ENCODE data around the gene WDR38.

Gene WDR38

DNA sequence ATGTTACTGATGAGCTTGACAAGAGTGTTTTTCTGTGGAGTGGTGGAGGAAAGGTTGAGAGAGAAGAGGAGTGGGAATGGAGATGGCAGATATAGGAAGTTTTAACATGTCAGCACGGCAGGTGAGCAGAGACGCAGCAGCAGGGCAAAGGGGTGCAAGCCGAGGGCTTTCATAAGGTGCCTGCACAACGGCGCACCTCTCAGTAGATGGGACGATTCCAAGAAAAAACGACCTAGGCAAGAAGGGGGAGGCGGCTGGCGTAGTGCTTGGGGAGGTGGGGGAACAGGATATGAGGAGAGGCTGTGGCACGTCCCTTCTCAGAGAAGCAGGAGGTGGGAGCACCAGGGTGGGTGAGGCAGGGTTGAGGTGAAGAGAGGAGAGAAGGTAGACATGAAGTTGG lies 33.2 kb downstream of the WDR38 start:
- no peak for DNase-seq

DNA sequence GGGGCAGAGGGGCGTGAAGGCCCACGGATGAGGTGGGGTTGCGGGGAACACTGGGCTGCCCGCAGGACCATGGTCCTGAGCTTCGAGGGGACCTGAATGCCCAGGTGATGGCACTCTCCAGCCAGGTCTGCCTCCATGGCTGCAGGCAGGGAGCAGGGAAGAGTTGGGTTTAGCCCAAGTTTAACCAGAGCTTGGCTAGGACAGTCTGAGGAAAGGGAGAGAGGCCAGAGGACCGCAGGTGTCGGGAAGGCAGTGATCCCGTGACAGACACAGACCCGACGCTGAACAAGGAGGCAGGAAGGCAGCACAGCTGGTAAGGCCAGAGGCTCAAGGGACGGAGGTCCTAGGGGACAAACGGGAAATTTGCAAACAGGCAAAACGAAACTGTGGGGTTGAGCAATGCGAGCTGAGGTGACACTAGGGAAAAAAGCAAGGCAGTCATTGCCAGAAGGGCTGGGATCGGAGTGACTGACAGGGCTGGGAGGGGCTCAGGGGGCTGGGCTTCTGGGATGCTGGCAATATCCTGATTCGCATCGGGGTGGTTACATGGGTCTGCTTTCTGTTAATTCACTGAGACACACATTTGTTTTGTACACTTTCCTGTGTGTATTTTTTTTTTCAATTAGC lies 33.7 kb downstream of the WDR38 start:
- DNase-seq, result no peak

DNA sequence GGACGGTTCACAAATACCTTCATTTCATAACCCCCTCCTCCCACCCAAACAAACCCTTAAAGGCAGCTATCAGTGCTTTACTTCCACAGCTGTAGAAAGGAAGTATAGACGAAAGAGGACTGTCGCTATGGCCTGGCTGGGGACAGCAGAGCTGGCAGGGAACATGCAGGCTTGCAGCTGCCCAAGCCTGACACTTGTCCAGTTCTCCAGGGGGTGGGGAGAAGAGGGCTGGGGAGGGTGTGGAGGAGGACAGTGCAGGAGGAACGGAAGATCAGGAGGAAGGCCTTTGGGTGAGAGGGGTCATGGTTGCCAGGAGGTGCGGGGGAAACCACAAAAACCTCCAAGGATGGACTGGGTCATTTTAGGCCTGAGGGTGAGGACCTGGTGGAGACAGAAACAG lies 34.6 kb downstream of the WDR38 start:
- no peak for DNase-seq

DNA sequence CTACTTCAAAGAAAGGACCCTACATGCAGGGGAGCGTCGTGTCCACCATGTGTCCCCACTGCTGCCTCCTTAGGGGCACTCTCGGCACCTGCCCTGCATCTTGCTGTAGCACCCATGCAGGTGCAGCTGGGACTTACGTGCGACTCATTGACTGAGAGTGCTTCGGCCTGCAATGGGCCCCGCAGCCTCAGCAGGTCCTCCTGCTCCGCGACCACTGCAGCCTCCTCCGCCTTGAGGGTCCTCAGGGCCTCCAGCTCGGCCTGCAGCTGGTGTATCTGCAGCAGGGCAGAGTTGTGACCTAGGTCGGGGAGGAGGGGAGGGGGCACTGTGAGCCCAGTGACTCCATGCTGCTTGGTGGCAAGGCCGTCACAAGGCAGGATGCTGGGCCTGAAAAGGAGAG lies 35.7 kb downstream of the WDR38 start:
- DNase-seq, result no peak

DNA sequence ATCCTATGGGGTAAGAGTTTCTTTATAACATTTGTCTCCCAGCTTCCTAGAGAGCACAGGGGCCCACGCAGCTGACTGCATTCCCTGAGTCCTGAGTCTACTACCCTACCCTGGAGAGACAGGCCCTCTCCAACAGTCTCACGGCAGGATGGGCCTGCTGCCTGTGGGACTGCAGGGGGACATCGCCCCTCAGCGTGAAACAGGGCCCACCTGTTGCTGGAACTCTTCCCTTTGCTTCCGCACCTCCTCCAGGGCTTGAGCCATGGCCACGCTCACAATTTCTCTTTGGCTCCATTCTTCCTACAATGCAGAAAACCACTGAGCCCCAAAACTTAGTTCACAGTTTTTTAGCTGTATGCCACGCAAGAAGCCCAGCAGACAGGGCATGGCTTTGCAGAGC lies 36.9 kb downstream of the WDR38 start:
- no peak for DNase-seq

DNA sequence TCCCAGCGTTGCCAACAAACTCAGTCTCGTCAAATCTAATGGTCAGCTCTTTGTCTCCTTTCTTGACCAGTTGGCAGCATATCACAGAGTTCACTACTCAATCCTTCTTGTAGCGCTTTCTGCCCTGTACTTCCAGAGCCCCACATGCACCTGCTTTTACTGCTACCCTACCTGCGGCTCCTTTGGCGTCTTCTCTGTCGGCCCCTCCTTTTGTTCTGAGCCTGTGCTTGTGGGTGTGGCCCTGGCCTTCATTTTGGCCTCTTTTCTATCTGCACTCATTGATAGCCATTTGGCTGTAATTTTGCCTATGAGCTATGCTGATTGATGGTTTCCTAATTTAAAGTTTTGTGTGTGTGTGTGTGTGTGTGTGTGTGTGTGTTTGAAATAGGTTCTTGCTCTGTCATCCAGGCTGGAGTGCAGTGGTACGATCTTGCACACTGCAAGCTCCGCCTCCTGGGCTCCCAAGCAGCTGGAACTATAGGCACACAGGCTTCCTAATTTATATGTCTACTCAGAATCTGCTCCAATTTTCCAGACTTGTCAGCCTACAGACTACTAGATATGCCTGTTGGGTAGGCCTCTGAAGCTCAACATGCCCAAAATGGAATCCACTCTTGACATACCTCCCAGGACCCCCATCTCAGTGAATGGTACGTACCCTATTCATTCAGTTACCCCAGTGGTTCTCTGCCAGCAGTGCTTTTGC lies 40.9 kb downstream of the WDR38 start:
- no peak for DNase-seq

DNA sequence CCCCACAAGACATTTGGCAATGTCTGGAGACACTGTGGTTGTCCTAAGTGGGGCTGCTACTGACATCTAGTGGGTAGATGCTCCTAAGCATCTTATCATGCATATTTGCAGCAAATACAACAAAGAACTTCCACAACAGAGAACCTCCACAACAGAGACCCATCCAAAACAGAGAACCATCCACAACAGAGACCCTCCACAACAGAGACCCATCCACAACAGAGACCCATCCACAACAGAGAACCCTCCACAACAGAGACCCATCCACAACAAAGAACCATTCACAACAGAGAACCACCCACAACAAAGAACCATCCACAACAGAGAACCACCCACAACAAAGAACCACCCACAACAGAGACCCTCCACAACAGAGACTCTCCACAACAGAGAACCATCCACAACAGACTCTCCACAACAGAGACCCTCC lies 41.5 kb downstream of the WDR38 start:
- DNase-seq, result no peak

DNA sequence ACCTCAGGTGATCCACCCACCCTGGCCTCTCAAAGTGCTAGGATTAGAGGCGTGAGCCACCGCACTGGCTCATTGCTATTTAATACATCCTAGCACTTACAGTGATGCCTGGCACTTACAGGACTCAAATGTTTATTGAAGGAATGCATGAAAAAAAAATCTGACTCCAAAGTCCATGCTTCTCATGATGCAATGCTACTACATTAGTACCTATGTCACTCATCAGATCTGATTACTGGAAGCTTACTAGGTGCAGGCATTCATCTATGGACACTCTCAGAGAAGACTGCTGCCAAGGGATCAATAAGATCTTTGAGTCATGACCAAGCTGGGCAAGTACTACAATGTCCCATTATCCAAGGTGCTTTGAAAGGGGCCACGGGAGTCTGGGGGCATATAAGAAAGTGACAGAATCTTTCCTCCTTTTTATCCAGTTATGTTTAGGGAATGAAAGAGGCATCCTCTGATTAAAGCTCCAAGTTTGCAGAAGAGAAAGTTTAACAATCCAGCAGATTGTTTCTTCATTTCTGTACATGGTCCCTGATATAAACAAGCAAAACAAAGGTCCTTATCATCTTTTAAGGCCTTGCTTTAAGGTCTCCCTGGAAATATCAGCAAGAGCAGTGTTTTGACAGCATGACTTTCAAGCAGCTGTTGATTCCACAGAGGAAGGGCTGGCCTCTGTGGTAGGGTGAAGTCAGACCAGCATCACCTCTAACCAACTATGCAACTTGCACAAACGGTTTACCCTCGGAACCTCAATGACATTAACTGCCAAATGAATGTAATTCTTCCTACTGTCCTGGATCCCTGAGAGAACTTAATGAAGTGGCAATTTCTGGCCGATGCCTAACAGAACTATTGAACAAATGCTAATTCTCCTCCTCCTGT lies 44.6 kb downstream of the WDR38 start:
- DNase-seq, result no peak

DNA sequence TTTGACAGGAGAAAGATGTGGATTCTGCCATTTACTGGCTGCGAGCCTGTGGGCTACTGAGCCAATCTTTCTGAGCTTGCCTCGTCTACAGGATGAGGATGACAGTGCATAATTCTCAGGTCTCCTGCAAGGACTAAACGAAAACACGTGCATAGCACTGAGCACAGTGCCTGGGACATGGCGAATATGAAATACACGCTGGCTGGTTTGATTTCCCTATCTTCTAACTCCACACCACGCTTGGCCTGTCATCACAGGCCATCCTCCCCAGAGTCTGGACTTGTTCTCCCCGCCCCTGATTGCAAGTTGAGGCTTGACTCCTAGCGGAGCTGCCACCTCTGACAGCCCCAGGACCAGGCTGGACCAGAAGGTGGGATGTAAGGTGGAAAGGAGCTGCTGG lies 46.6 kb downstream of the WDR38 start:
- DNase-seq, result no peak

DNA sequence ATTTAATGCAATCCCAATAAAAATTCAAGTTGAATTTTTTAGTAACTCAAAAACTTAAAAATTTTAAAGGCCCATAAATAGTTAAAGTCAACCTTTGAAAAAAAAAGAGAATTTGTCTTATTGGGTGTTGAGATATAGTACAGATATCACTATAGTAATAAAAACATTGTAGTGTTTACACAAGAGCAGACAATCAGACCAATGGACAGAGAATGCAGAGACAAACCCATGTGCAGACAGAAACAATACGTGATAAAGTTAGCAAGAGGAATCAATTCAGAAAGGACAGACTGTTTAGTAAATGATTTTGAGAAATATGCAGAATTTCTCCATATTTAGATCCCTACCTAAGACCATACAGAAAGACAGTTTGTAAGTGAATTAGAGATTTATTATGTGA lies 53.7 kb downstream of the WDR38 start:
- DNase-seq, result no peak
